Mesendoderm (in vitro differentiated cells): ENCODE measurements around the gene BPHL.
"Not testable (repeated sequence)": the region's sequence is repeated elsewhere in the genome, so short reads cannot be mapped to it uniquely, and the experiment has no call there.

ENCODE experiments used
- DNase-seq: peaks from one replicate; pipeline ENCODE4 v3.0.0; 2013
- H2AK5ac ChIP-seq: 2 replicates; pipeline ENCODE4 v1.6.1; 2013; ENCODE audit warnings: low read length, inconsistent platforms
- H2BK120ac ChIP-seq: 2 replicates; pipeline ENCODE4 v1.6.1; 2013; ENCODE audit warnings: low read depth, mild to moderate bottlenecking, low read length, moderate library complexity, mixed read lengths
- H2BK15ac ChIP-seq: replicated peaks from 2 replicates; pipeline ENCODE4 v1.6.1; 2013; ENCODE audit warnings: low read depth, mild to moderate bottlenecking, moderate library complexity
- H2BK5ac ChIP-seq: 2 replicates; pipeline ENCODE4 v1.6.1; 2013; ENCODE audit warnings: low read length, inconsistent platforms
- H3K18ac ChIP-seq: 2 replicates; pipeline ENCODE4 v1.6.1; 2013; ENCODE audit warnings: mild to moderate bottlenecking, low read length, mixed read lengths
- H3K23ac ChIP-seq: one replicate; pipeline ENCODE4 v1.6.1; 2013; ENCODE audit warnings: low read length
- H3K27ac ChIP-seq: 2 replicates; pipeline ENCODE4 v1.5.1; 2013; ENCODE audit warnings: low read depth, mild to moderate bottlenecking, inconsistent platforms, low read length, moderate library complexity
- H3K27me3 ChIP-seq: 2 replicates; pipeline ENCODE4 v1.6.1; 2013; ENCODE audit warnings: low read length, control low read depth, mild to moderate bottlenecking, inconsistent platforms; ENCODE audit not compliant: insufficient read depth, poor library complexity
- H3K36me3 ChIP-seq: 2 replicates; pipeline ENCODE4 v1.6.1; 2013; ENCODE audit warnings: low read length, inconsistent platforms; ENCODE audit not compliant: control insufficient read depth, insufficient read depth
- H3K4ac ChIP-seq: one replicate; pipeline ENCODE4 v1.6.1; 2013; ENCODE audit warnings: low read depth, mild to moderate bottlenecking, low read length, moderate library complexity
- H3K4me1 ChIP-seq: 2 replicates; pipeline ENCODE4 v1.6.1; 2013; ENCODE audit warnings: low read depth, low read length, inconsistent platforms; ENCODE audit not compliant: control insufficient read depth
- H3K4me2 ChIP-seq: 2 replicates; pipeline ENCODE4 v1.6.1; 2013; ENCODE audit warnings: low read length
- H3K4me3 ChIP-seq: 2 replicates; pipeline ENCODE4 v1.5.1; 2013; ENCODE audit warnings: mild to moderate bottlenecking, low read length
- H3K56ac ChIP-seq: one replicate; pipeline ENCODE4 v1.6.1; 2013; ENCODE audit warnings: low read length
- H3K79me1 ChIP-seq: 2 replicates; pipeline ENCODE4 v1.6.1; 2013; ENCODE audit warnings: low read length, inconsistent platforms
- H3K79me2 ChIP-seq: 2 replicates; pipeline ENCODE4 v1.6.1; 2013; ENCODE audit warnings: mild to moderate bottlenecking, low read length; ENCODE audit not compliant: control insufficient read depth, insufficient read depth
- H3K9ac ChIP-seq: 2 replicates; pipeline ENCODE4 v1.6.1; 2013; ENCODE audit warnings: low read length, inconsistent platforms
- H4K5ac ChIP-seq: one replicate; pipeline ENCODE4 v1.6.1; 2013; ENCODE audit warnings: low read length
- H4K8ac ChIP-seq: one replicate; pipeline ENCODE4 v1.6.1; 2013; ENCODE audit warnings: low read depth, mild to moderate bottlenecking, control low read depth, low read length, moderate library complexity
- WGBS: extraction: QIAGEN DNeasy Blood & Tissue Kit; methylation state at CpG from one replicate; pipeline ENCODE4 v1.1.7; 2013; ENCODE audit warnings: low lambda C conversion rate, missing lambda C conversion rate; ENCODE audit not compliant: insufficient coverage; ENCODE audit errors: extremely low coverage; 5-methylcytosine and 5-hydroxymethylcytosine counted together

BPHL gene

GRCh38 chr6:3189192-3189591 is 70.7 kb downstream of the BPHL start:
- not testable (repeated sequence) for H4K5ac ChIP-seq, H2BK15ac ChIP-seq, H3K4me3 ChIP-seq, H3K4me2 ChIP-seq, H3K36me3 ChIP-seq, H3K18ac ChIP-seq, H3K56ac ChIP-seq, H3K23ac ChIP-seq, H4K8ac ChIP-seq, H3K79me1 ChIP-seq, H3K79me2 ChIP-seq, DNase-seq, H2AK5ac ChIP-seq, H3K27me3 ChIP-seq, H2BK120ac ChIP-seq, H3K4me1 ChIP-seq, H3K9ac ChIP-seq, H3K4ac ChIP-seq, H2BK5ac ChIP-seq, H3K27ac ChIP-seq
- WGBS: no CpG with 5 or more reads among the region's 10 CpGs

GRCh38 chr6:3190056-3190455 is 71.5 kb downstream of the BPHL start:
- WGBS: no CpG with 5 or more reads among the region's 4 CpGs
- no peak overlapping the region for H3K18ac ChIP-seq
- no peak overlapping the region for H3K9ac ChIP-seq
- no peaks in the 10 kb centered on the region for H3K79me1 ChIP-seq
- no peak overlapping the region for H2BK15ac ChIP-seq
- H3K4me2 ChIP-seq: no peak overlapping the region
- H3K79me2 ChIP-seq: no peaks in the 10 kb centered on the region
- no peak overlapping the region for H3K27ac ChIP-seq
- H3K23ac ChIP-seq: no peak overlapping the region
- H4K5ac ChIP-seq: no peak overlapping the region
- no peak overlapping the region for H3K4me3 ChIP-seq
- no peaks in the 10 kb centered on the region for H3K36me3 ChIP-seq
- no peak overlapping the region for H2BK5ac ChIP-seq
- H2AK5ac ChIP-seq: peak overlapping the region; percentile 11
- H3K4me1 ChIP-seq: peaks cover 6% of the 10 kb centered on the region
- H2BK120ac ChIP-seq: no peak overlapping the region
- H3K27me3 ChIP-seq: no peaks in the 10 kb centered on the region
- no peak overlapping the region for H4K8ac ChIP-seq
- no peak overlapping the region for H3K4ac ChIP-seq
- H3K56ac ChIP-seq: no peak overlapping the region
- no peak for DNase-seq

GRCh38 chr6:3190779-3191178 is 72.3 kb downstream of the BPHL start:
- H3K79me2 ChIP-seq: no peaks in the 10 kb centered on the region
- H3K79me1 ChIP-seq: no peaks in the 10 kb centered on the region
- no peak overlapping the region for H3K4ac ChIP-seq
- DNase-seq: no peak
- H2AK5ac ChIP-seq: no peak overlapping the region
- no peak overlapping the region for H3K9ac ChIP-seq
- H3K4me1 ChIP-seq: peaks cover 8% of the 10 kb centered on the region
- H3K4me3 ChIP-seq: no peak overlapping the region
- H3K27ac ChIP-seq: no peak overlapping the region
- no peak overlapping the region for H4K8ac ChIP-seq
- H3K23ac ChIP-seq: no peak overlapping the region
- no CpG with 5 or more reads among the region's 5 CpGs for WGBS
- H2BK120ac ChIP-seq: no peak overlapping the region
- H3K18ac ChIP-seq: no peak overlapping the region
- no peaks in the 10 kb centered on the region for H3K27me3 ChIP-seq
- no peak overlapping the region for H4K5ac ChIP-seq
- H2BK15ac ChIP-seq: no peak overlapping the region
- no peak overlapping the region for H3K4me2 ChIP-seq
- no peak overlapping the region for H2BK5ac ChIP-seq
- H3K36me3 ChIP-seq: no peaks in the 10 kb centered on the region
- no peak overlapping the region for H3K56ac ChIP-seq

DNA sequence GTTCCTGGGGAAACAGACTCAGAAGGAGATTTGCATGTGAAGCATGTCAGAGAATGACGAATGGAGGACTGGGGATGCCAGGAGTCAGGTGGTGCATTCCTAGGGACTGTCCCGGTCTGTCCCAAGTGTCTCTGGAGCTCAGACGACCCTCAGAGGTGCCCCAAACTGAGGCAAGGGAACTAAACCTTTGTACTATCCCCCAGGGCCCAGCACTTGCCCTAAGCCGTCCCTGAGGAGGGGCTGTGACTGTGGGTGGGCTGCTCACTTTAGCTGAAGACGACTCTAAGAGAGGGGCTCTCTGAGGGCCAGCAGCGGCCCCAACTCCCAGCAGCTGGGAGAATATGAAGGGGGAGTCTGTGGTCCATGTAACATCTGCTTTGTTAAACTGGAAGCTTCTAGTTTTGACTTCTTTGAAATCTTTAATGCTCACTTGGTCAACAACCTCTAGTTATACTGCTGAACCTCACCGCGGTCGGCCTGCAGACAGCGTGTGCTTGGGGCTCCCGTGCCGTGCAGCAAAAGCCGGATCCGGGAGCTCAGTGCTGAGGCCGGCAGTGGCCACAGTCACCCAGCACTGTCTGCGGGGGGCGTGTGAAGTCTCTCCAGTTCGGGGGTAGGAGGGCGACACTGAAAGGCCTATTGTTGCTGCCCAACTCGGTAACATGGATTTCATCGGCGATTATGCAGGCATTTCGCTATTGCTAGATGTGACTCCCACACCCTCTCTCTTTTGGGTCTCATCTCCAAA is 74.8 kb downstream of the BPHL start:
- peak overlapping the region; percentile 47 for H3K27ac ChIP-seq
- peak; percentile 51 for DNase-seq

GRCh38 chr6:3194535-3195419 is 76.3 kb downstream of the BPHL start:
- no CpG with 5 or more reads among the region's 19 CpGs for WGBS
- H2AK5ac ChIP-seq: no peak overlapping the region
- no peaks in the 10 kb centered on the region for H3K79me2 ChIP-seq
- no peak overlapping the region for H3K23ac ChIP-seq
- no peaks in the 10 kb centered on the region for H3K36me3 ChIP-seq
- no peak overlapping the region for H4K5ac ChIP-seq
- peak overlapping the region; percentile 93 for H2BK15ac ChIP-seq
- peaks cover 10% of the 10 kb centered on the region for H3K4me1 ChIP-seq
- peak overlapping the region; percentile 95 for H3K4ac ChIP-seq
- no peak overlapping the region for H3K4me2 ChIP-seq
- H2BK120ac ChIP-seq: peak overlapping the region; percentile 57
- H3K27ac ChIP-seq: peak overlapping the region; percentile 80
- H3K18ac ChIP-seq: peak overlapping the region; percentile 92
- no peaks in the 10 kb centered on the region for H3K27me3 ChIP-seq
- H3K56ac ChIP-seq: peak overlapping the region; percentile 85
- peak; percentile 94 for DNase-seq
- no peaks in the 10 kb centered on the region for H3K79me1 ChIP-seq
- H4K8ac ChIP-seq: no peak overlapping the region
- peak overlapping the region; percentile 48 for H3K9ac ChIP-seq
- H2BK5ac ChIP-seq: peak overlapping the region; percentile 73
- H3K4me3 ChIP-seq: no peak overlapping the region

More for the DNA sequence above, 74.8 kb downstream of the BPHL start:
- Histone ChIP-seq H3K4me2 (no peak overlapping the region), H3K4me3 (no peak overlapping the region), H4K5ac (no peak overlapping the region), H2BK5ac (peak overlapping the region; percentile 60), H3K27me3 (no peaks in the 10 kb centered on the region), H3K23ac (no peak overlapping the region), H3K56ac (peak overlapping the region; percentile 67), H2AK5ac (no peak overlapping the region), H3K9ac (peak overlapping the region; percentile 25), H3K79me2 (no peaks in the 10 kb centered on the region), H3K4me1 (peaks cover 10% of the 10 kb centered on the region), H3K4ac (peak overlapping the region; percentile 99), H3K36me3 (no peaks in the 10 kb centered on the region), H3K79me1 (no peaks in the 10 kb centered on the region), H3K18ac (peak overlapping the region; percentile 92), H2BK120ac (peak overlapping the region; percentile 83), H4K8ac (no peak overlapping the region), H2BK15ac (no peak overlapping the region)
- WGBS: no CpG with 5 or more reads among the region's 23 CpGs
